CD14-positive monocyte (primary cell): Measurements from ENCODE around the gene GALNT1. TPM values are rescaled to one million over a fixed set of nuclear protein-coding genes. Genes with fewer than 3 reads are reported as not detected.

Experiments
- DNase-seq, 3 donors: peaks; one replicate each; pipeline ENCODE4 v3.0.0-alpha.2; 2011 to 2022
- H2AFZ ChIP-seq: 2 replicates; pipeline ENCODE4 v1.6.0; 2012; ENCODE audit warnings: mild to moderate bottlenecking, low read depth, low read length, inconsistent platforms; ENCODE audit not compliant: insufficient read depth, poor library complexity, severe bottlenecking
- H3K27ac ChIP-seq, 2 donors: 1 replicate in 1 of 2; 2 replicates in 1 of 2; pipeline ENCODE4 v1.5.1; 2012 to 2013; ENCODE audit warnings: low read length in 2 of 2, control low read depth in 1 of 2, inconsistent platforms in 1 of 2, low read depth in 1 of 2, mild to moderate bottlenecking in 1 of 2
- H3K27me3 ChIP-seq, 2 donors: one replicate each; pipeline versions ENCODE4 v1.6.0 to v1.6.1; 2011 to 2013; ENCODE audit warnings: low read length in 2 of 2; ENCODE audit not compliant: control insufficient read depth in 2 of 2, insufficient read depth in 2 of 2
- H3K36me3 ChIP-seq, 2 donors: replicated peaks in 1 of 2; 1 replicate in 1 of 2; 2 replicates in 1 of 2; pipeline versions ENCODE4 v1.5.1 to v1.6.1; 2012 to 2013; ENCODE audit warnings: low read length in 2 of 2, control low read depth in 1 of 2, inconsistent platforms in 1 of 2, mild to moderate bottlenecking in 1 of 2; ENCODE audit not compliant: insufficient read depth in 2 of 2, control insufficient read depth in 1 of 2
- H3K4me1 ChIP-seq, 2 donors: 1 replicate in 1 of 2; 2 replicates in 1 of 2; pipeline versions ENCODE4 v1.5.1 to v1.6.1; 2012 to 2013; ENCODE audit warnings: low read length in 2 of 2, control low read depth in 1 of 2, inconsistent platforms in 1 of 2, mild to moderate bottlenecking in 1 of 2, moderate library complexity in 1 of 2; ENCODE audit not compliant: insufficient read depth in 2 of 2, control insufficient read depth in 1 of 2
- H3K4me2 ChIP-seq: replicated peaks from 2 replicates; pipeline ENCODE3; 2012; ENCODE audit warnings: low read length, moderate library complexity, mild to moderate bottlenecking; ENCODE audit not compliant: poor library complexity, severe bottlenecking; ENCODE audit errors: extremely low read depth
- H3K4me3 ChIP-seq, 3 experiments: fragments of 200-600 bp in 1 of 3; sonication (generic) in 1 of 3; replicated peaks in 1 of 3; 1 replicate in 2 of 3; 2 replicates in 1 of 3; pipeline ENCODE4 v1.5.1; 2011 to 2013; ENCODE audit warnings: low read length in 3 of 3, mild to moderate bottlenecking in 3 of 3, control low read depth in 2 of 3, low read depth in 2 of 3, inconsistent platforms in 1 of 3, moderate library complexity in 1 of 3
- H3K79me2 ChIP-seq: 2 replicates; pipeline ENCODE4 v1.6.0; 2012; ENCODE audit warnings: mild to moderate bottlenecking, control low read depth, inconsistent platforms, low read length, moderate library complexity; ENCODE audit not compliant: insufficient read depth
- H3K9ac ChIP-seq: 2 replicates; pipeline ENCODE4 v1.6.0; 2017; ENCODE audit warnings: low read length, mild to moderate bottlenecking; ENCODE audit not compliant: insufficient read depth, poor library complexity, severe bottlenecking
- H3K9me3 ChIP-seq, 2 donors: replicated peaks in 1 of 2; 1 replicate in 1 of 2; 2 replicates in 1 of 2; pipeline versions ENCODE4 v1.5.1 to v1.6.1; 2012 to 2013; ENCODE audit warnings: low read length in 2 of 2, control low read depth in 1 of 2; ENCODE audit not compliant: control insufficient read depth in 1 of 2, insufficient read depth in 1 of 2
- H4K20me1 ChIP-seq: 2 replicates; pipeline ENCODE4 v1.6.0; 2012; ENCODE audit warnings: mild to moderate bottlenecking, low read length, control low read depth, moderate library complexity; ENCODE audit not compliant: insufficient read depth
- H3K27ac Mint-ChIP-seq, 7 donors: one replicate each; pipeline ENCODE4 v1.8.0; 2020; ENCODE audit warnings: mild to moderate bottlenecking in 7 of 7, mixed read lengths in 7 of 7, moderate library complexity in 6 of 7, inconsistent platforms in 2 of 7
- H3K27me3 Mint-ChIP-seq, 3 donors: one replicate each; pipeline ENCODE4 v1.8.0; 2021 to 2022; ENCODE audit warnings: low read depth in 3 of 3, mild to moderate bottlenecking in 3 of 3, mixed read lengths in 3 of 3, moderate library complexity in 3 of 3, inconsistent platforms in 1 of 3
- H3K36me3 Mint-ChIP-seq, 2 donors: one replicate each; pipeline ENCODE4 v1.8.0; 2020; ENCODE audit warnings: mixed read lengths in 2 of 2, inconsistent platforms in 1 of 2, mild to moderate bottlenecking in 1 of 2
- H3K4me1 Mint-ChIP-seq: one replicate; pipeline ENCODE4 v1.8.0; 2020; ENCODE audit warnings: mild to moderate bottlenecking, mixed read lengths
- H3K4me3 Mint-ChIP-seq, 2 donors: one replicate each; pipeline ENCODE4 v1.8.0; 2020; ENCODE audit warnings: mild to moderate bottlenecking in 2 of 2, mixed read lengths in 2 of 2, moderate library complexity in 1 of 2
- H3K9me3 Mint-ChIP-seq, 7 donors: one replicate each; pipeline ENCODE4 v1.8.0; 2020 to 2022; ENCODE audit warnings: mixed read lengths in 7 of 7, mild to moderate bottlenecking in 6 of 7, moderate library complexity in 6 of 7, inconsistent platforms in 2 of 7
- CTCF ChIP-seq: fragments of 200-600 bp; IDR thresholded peaks from one replicate; pipeline ENCODE4 v1.8.0; 2022; ENCODE audit warnings: antibody characterized with exemption, mild to moderate bottlenecking
- WGBS: methylation state at CpG from one replicate; pipeline ENCODE4 v1.1.5; 2013; ENCODE audit warnings: missing lambda C conversion rate; ENCODE audit not compliant: insufficient coverage; 5-methylcytosine and 5-hydroxymethylcytosine counted together
- intact Hi-C, 2 donors: fragments of 100-400 bp; cut with micrococcal nuclease; formaldehyde crosslinking; loops; one replicate each; pipeline versions ENCODE4 v1.15.0 to v1.15.1; 2023
- polyA plus RNA-seq, 3 donors: library from polyadenylated mRNA; depleted of rRNA in 1 of 3; unstranded in 2 of 3; stranded (reverse) in 1 of 3; fragments of 300-500 nt in 2 of 3; fragments of >200 nt in 1 of 3; fragmentation: Illumina TruSeq in 2 of 3; gene quantifications; 1 replicate in 2 of 3; 2 replicates in 1 of 3; pipeline ENCODE4 v1.2.3, GENCODE V29; 2012 to 2021

Gene GALNT1
- polyA plus RNA-seq, 3 donors, result 16.8 to 58.5 (median 22.9) TPM

GRCh38 chr18:35755369-35755768 is 173.8 kb downstream of the GALNT1 start:
- WGBS, result 92% methylated on average over 7 of the region's 7 CpGs
- H3K36me3 ChIP-seq, result no peaks in the 10 kb centered on the region
- Mint-ChIP-seq H3K36me3 (no peaks in the 10 kb centered on the region), H3K4me1 (peaks cover 7% of the 10 kb centered on the region), H3K27me3 (peaks cover 0 to 5% (median 5%) of the 10 kb centered on the region in 3 donors), H3K27ac (no peak overlapping the region), H3K4me3 (no peak overlapping the region), H3K9me3 (peaks cover 0 to 4% (median 0%) of the 10 kb centered on the region in 7 donors)
- no peak overlapping the region for H3K9ac ChIP-seq
- H3K27ac ChIP-seq, result no peak overlapping the region
- no peaks in the 10 kb centered on the region for H3K9me3 ChIP-seq
- H3K4me2 ChIP-seq, result no peak overlapping the region
- no peak for TF ChIP-seq CTCF
- no peaks in the 10 kb centered on the region for H3K79me2 ChIP-seq
- H3K4me3 ChIP-seq, result no peak overlapping the region
- H3K27me3 ChIP-seq, result no peaks in the 10 kb centered on the region
- peaks cover 0 to 4% of the 10 kb centered on the region in 2 donors for H3K4me1 ChIP-seq
- no peak overlapping the region for H2AFZ ChIP-seq
- no peaks in the 10 kb centered on the region for H4K20me1 ChIP-seq
- DNase-seq, result no peak
- intact Hi-C loops, result loop anchor here (10.0 kb wide), 1 partner anchor 529 kb away; no protein-coding TSS in a partner anchor

- peaks cover 0 to 4% of the 10 kb centered on the region in 2 donors for H3K4me1 ChIP-seq
- H3K9ac ChIP-seq, result no peak overlapping the region
- no peak overlapping the region for H3K27ac ChIP-seq
- intact Hi-C loops, result loop anchor here (2.0 to 10.0 kb wide), 2 partner anchors 194 to 528 kb away; no protein-coding TSS in a partner anchor
- Mint-ChIP-seq H3K4me1 (peaks cover 7% of the 10 kb centered on the region), H3K36me3 (no peaks in the 10 kb centered on the region), H3K27me3 (peaks cover 0 to 9% (median 3%) of the 10 kb centered on the region in 3 donors), H3K4me3 (no peak overlapping the region), H3K9me3 (peaks cover 0 to 4% (median 0%) of the 10 kb centered on the region in 7 donors), H3K27ac (no peak overlapping the region)
- no peak overlapping the region for H3K4me2 ChIP-seq
- TF ChIP-seq CTCF, result peak; percentile 81
- no peaks in the 10 kb centered on the region for H3K79me2 ChIP-seq
- 0% methylated on average over 4 of the region's 5 CpGs for WGBS
- H3K9me3 ChIP-seq, result no peaks in the 10 kb centered on the region
- no peak overlapping the region for H3K4me3 ChIP-seq
- H4K20me1 ChIP-seq, result no peaks in the 10 kb centered on the region
- H3K27me3 ChIP-seq, result no peaks in the 10 kb centered on the region
- DNase-seq, result peak; percentile 44 to 66 (median 65)
- no peaks in the 10 kb centered on the region for H3K36me3 ChIP-seq
- no peak overlapping the region for H2AFZ ChIP-seq
Observed at GRCh38 chr18:35756506-35757117, 175.1 kb downstream of the GALNT1 start.

Other genes starting within 250 kb of the GALNT1 start
- 10 to 100 TPM; 12.9 to 64.4 (median 54.3) TPM for gene ZNF24, start 237.3 kb upstream of the GALNT1 start, polyA plus RNA-seq
- 1 to 10 TPM; 1.0 to 1.9 (median 1.1) TPM for gene ZNF396, start 204.4 kb upstream of the GALNT1 start, polyA plus RNA-seq
- gene INO80C, start 83.8 kb upstream of the GALNT1 start, polyA plus RNA-seq, result 10 to 100 TPM; 17.7 to 27.9 (median 22.3) TPM